Neural progenitor cell (in vitro differentiated cells): ENCODE results near the gene NLK.

Experiments
- EZH2 ChIP-seq: fragments of 200-600 bp; sonication (generic); IDR thresholded peaks from 2 replicates; pipeline ENCODE4 v1.6.1; 2017; ENCODE audit warnings: antibody characterized with exemption, mild to moderate bottlenecking, moderate library complexity
- EZH2phosphoT487 ChIP-seq: fragments of 200-600 bp; sonication (generic); IDR thresholded peaks from 2 replicates; pipeline ENCODE4 v1.6.1; 2017; ENCODE audit warnings: antibody characterized with exemption
- TF ChIP-seq, protein P1 (sequence below): fragments of 200-600 bp; sonication (generic); IDR thresholded peaks from 2 replicates; pipeline ENCODE4 v1.5.1; 2017; ENCODE audit warnings: antibody characterized with exemption, mild to moderate bottlenecking

DNA sequence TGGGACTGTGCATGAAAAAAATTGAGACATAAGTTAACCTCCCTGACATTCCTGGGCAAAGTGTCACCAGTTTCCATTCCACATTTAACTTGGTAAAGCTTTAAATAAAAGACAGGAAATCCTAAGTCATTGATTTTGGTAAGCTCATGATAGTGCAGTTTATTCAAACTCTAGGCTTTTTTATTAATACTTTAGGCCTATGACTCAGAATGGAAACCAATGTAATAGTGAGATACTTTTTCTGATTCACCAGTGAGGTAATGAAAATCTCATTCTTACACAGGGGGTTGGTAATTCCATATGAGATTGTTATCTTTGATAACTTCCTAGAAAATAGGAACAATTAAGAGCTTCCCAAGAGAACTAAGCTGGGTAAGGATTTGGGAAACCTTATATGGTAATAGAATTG, 91.1 kb downstream of the NLK start:
- TF ChIP-seq, protein P1, sequence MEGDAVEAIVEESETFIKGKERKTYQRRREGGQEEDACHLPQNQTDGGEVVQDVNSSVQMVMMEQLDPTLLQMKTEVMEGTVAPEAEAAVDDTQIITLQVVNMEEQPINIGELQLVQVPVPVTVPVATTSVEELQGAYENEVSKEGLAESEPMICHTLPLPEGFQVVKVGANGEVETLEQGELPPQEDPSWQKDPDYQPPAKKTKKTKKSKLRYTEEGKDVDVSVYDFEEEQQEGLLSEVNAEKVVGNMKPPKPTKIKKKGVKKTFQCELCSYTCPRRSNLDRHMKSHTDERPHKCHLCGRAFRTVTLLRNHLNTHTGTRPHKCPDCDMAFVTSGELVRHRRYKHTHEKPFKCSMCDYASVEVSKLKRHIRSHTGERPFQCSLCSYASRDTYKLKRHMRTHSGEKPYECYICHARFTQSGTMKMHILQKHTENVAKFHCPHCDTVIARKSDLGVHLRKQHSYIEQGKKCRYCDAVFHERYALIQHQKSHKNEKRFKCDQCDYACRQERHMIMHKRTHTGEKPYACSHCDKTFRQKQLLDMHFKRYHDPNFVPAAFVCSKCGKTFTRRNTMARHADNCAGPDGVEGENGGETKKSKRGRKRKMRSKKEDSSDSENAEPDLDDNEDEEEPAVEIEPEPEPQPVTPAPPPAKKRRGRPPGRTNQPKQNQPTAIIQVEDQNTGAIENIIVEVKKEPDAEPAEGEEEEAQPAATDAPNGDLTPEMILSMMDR, result no peak
- TF ChIP-seq EZH2phosphoT487, result no peak
- no peak for TF ChIP-seq EZH2
